SK-N-SH (cell line): Measurements from ENCODE around the gene PLEKHM3.

Source experiments
- CTCF ChIP-seq: fragments of 200-600 bp; sonication (generic); IDR thresholded peaks from 2 replicates; pipeline ENCODE4 v1.6.1; 2017; ENCODE audit warnings: antibody characterized with exemption, mild to moderate bottlenecking, moderate library complexity
- EZH2phosphoT487 ChIP-seq: fragments of 200-600 bp; sonication (generic); IDR thresholded peaks from 2 replicates; pipeline ENCODE4 v1.6.1; 2017; ENCODE audit warnings: low read depth, mixed run types, mild to moderate bottlenecking, antibody characterized with exemption, moderate library complexity, borderline replicate concordance
- NFIC ChIP-seq: IDR thresholded peaks from 2 replicates; pipeline ENCODE4 v1.4.0; 2012; ENCODE audit warnings: borderline replicate concordance
- SIN3A ChIP-seq: IDR thresholded peaks from 2 replicates; pipeline ENCODE4 v1.6.1; 2012; ENCODE audit warnings: low read depth, mild to moderate bottlenecking, low read length, moderate library complexity, borderline replicate concordance
- TF ChIP-seq, protein P1 (sequence below): fragments of 150-350 bp; IDR thresholded peaks from 2 replicates; pipeline ENCODE4 v1.6.1; 2017; ENCODE audit warnings: antibody characterized with exemption, low read length, low read depth, borderline replicate concordance
- TF ChIP-seq, protein P2 (sequence below): IDR thresholded peaks from 2 replicates; pipeline ENCODE4 v1.4.0; 2012; ENCODE audit warnings: low read depth, borderline replicate concordance

- no peak for TF ChIP-seq CTCF
- no peak for TF ChIP-seq EZH2phosphoT487
- TF ChIP-seq SIN3A, result no peak
- TF ChIP-seq, protein P1, sequence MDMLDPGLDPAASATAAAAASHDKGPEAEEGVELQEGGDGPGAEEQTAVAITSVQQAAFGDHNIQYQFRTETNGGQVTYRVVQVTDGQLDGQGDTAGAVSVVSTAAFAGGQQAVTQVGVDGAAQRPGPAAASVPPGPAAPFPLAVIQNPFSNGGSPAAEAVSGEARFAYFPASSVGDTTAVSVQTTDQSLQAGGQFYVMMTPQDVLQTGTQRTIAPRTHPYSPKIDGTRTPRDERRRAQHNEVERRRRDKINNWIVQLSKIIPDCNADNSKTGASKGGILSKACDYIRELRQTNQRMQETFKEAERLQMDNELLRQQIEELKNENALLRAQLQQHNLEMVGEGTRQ, result no peak
- no peak for TF ChIP-seq NFIC
- TF ChIP-seq, protein P2, sequence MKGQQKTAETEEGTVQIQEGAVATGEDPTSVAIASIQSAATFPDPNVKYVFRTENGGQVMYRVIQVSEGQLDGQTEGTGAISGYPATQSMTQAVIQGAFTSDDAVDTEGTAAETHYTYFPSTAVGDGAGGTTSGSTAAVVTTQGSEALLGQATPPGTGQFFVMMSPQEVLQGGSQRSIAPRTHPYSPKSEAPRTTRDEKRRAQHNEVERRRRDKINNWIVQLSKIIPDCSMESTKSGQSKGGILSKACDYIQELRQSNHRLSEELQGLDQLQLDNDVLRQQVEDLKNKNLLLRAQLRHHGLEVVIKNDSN, result no peak
Observed at GRCh38 chr2:207849443-207849842, 175.9 kb downstream of the PLEKHM3 start.
